LoVo (cell line): ENCODE data around the gene RBMS1.

Experiments used
- DNase-seq: peaks from one replicate; pipeline ENCODE4 v3.0.0-alpha.2; 2016; ENCODE audit warnings: low spot score

Gene RBMS1

DNA sequence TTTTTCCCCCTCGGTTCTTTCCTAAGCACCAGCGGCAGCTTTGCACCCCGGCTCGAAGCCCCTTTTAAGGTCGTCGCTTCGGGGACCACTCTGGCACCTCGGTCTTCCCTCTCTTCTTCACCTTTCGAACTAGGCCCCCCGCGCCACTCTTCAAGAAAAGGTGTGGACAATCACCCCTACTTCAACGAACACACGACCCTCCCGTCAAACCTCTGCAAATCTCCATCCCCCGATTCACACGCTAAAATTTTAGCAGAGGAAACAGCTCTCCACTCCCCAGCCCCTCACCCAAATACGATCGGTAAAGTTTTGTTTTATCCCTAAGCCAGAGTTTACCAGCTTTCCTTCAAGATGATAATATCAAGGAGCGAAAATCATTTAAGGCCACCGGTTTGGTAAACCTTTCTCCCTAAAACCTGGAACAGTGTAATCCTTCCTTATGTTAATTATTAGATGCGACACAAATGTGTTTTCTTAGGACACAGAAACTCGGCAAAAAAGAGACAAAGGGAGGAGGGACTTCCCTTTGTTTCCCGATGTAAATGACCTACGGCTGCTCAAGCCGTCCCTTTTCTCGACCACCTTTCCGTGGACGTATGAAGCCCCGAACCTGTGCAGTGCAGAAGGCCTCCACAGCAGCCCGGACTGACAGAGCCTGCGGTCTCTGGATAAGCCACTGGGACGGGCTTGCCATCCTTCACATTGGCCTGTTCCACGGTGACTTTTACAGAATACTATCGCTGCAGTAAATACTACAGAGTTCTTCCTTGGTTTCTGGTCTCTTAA lies 85.2 kb downstream of the RBMS1 start:
- no peak for DNase-seq

GRCh38 chr2:160407393-160408172 lies 86.0 kb downstream of the RBMS1 start:
- peak; percentile 27 for DNase-seq

GRCh38 chr2:160406591-160407392 lies 86.8 kb downstream of the RBMS1 start:
- peak; percentile 21 for DNase-seq

- DNase-seq, result no peak
Observed at GRCh38 chr2:160405077-160405867, 88.3 kb downstream of the RBMS1 start.

GRCh38 chr2:160402997-160403979 lies 90.3 kb downstream of the RBMS1 start:
- peak; percentile 39 for DNase-seq

DNA sequence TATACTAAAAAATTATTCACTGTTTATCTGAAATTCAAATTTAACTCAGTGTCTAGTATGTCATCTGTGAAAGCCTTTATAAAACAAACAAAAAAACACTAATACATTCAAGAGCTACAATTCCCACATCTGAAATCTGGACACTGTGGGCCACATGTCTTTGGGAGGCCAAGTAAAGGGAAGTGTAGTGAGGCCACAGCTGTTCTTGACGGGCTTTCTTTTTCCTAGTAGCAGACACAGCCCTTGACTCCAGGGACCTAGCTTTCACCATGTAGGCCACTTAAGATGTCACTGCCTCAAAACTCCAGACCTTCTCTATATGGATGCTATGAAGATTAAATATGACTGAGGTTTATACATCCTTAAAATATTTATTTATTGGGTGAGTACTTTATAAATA lies 91.1 kb downstream of the RBMS1 start:
- DNase-seq, result no peak

DNA sequence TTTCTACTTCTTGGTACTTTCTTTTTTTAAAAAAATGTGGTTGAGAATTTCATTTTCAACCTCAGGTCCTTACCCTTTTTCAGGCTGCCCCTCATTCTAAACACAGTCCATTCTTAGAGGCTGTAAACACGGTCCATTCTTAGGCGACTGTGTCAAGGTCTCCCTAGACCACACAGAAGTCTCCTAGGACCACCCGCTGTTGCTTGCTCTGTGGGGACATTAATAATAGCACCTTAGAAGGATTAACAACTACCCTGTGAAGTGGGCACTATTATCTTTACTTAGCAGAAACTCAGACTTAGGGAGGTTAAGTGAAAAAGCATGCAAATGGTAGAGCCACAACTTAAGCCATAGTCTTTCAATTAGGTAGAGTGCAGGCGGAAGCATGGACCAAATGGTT lies 91.7 kb downstream of the RBMS1 start:
- DNase-seq, result no peak

DNA sequence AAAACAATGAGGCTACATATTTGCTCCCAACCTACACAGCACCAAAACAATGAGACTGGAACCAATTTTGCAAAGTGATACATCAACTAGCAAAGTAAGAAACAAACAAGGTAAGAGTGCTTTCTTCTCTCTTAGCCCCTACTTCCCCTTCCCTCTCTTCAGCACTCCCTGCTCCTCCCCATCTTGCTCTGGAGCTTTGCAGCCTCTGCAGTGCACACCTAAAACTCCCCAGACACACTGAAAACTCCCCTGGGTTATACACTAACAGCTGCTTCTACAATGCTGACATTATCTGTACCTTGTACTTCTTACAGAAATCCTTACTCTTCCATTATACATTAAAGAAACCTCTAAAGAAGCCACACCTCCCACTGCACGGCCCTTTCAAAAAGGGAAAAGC lies 93.7 kb downstream of the RBMS1 start:
- no peak for DNase-seq

DNA sequence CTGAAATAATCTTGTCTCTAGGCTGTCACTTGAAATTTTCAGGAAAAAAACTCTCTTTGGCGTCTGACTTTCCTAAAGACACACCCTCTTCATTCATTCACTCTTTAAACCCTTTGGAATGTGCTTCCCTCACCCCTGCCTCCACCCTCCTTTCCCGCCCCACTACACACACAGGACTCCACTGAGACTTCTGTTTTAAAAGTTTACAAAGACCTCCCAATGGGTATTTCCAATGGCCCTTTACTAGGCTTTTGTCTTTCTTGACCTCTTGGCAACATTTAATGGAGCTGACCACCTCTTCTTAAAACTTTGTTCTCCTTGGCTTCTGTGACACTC lies 96.1 kb downstream of the RBMS1 start:
- peak; percentile 56 for DNase-seq

DNA sequence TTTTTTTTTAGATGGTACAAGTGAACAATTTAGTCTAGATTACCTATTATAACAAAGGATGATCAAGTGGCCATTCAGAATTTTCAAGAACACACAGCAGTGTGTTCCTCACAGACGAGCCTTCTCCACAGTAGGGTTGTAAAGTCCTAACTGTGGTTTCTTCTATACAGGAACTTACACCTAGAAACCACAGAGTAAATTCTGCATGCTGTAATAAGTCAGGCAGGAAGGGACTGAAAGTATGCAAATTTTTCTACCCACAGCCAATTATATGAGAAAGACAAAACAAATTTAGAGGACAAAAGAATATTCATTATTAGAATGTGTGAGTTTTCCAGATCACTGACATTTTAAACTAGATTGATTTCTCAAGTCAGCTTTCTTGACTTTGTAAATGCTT lies 99.5 kb downstream of the RBMS1 start:
- DNase-seq, result no peak

GRCh38 chr2:160392201-160392600 lies 101.4 kb downstream of the RBMS1 start:
- no peak for DNase-seq

DNA sequence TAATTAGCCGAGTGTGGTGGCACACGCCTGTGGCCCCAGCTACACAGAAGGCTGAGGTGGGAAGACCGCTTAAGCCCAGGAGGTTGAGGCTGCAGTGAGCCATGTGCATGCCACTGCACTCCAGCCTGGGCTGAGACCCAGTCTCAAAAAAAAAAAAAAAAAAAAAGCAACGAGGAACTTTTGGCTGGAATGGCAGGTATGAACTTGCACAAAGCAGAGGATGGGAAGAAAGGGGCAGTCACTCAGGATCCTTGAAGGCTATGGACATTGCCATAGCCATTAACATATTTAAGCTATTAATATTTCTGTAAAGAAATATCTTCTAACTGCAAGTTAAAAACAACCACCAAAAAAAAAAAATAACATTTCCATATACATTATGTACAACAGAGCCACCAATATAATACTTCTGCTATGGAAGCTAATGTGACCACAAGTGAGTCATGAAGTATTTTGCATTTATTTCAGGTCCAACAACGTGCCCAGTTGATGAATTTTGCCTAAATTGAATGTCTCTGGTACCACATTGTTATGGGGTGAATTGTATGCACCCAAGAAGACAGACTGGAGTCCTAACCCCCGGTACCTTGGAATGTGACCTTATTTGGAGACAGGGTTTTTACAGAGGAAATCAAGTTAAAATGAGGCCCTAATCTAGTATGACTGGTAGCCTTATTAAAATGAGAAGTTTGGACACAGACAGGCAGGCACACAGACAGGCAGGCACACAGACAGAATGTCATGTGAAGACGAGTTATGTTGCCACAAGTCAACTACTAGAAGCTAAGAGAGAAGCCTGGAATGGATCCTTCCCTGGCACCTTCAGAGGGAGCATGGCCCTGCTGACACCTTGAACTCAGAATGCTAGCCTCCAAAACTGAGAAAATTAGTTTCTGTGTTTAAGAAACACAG lies 102.8 kb downstream of the RBMS1 start:
- DNase-seq, result no peak

DNA sequence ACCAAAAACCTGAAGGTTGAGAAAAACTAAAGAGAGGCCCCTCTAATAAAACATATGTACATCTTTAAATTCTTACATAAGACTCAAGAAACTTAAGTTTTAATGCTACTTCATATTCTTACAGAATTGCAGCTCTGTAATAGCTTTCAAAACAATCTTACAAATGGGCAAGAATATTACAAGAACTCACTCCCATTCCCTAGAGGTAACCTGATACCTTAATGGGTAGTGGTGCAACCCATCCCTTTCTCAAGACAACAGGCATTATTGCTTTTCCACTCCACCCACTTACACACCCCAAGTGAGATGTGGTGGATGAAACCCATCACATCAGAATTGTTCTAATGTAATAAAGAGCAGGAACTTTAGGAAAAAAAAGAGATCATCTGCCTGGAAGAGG lies 103.7 kb downstream of the RBMS1 start:
- no peak for DNase-seq

DNA sequence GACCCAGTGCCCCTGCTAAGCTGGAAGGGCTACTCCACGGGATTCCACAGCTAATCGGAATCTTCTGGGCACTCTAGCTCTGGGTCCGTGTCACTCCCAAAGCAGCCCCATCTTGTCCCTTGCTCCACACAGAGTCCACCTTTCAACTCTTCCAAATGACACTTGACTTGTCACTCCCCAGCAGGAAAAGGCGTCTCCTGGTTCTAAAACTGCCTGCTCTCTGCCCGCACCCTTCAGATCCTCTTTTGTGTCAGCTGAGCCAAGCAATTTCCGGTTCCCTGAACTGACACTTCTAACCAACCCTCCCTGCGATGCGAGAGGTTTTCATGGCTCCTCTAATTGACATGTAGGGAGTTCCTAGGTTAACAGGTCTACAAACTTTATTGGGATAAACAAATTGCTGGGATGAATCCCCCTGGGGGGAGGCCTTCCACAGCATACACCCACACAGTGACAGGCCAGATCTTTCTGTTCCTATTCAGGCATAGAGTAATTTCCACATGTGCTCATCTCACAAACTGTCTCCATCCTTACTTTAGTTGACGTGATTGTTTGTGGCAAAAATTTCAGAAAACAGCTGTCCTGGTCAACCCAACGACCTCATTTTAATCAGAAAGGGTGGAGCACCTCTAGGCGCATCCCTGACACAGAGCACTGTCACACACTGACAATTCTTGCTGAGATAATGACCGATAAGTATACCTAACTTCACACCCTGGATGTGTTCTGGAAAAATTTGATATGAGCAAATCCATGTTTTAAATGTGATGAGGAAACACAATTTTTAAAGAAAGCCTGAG lies 104.9 kb downstream of the RBMS1 start:
- DNase-seq, result no peak

DNA sequence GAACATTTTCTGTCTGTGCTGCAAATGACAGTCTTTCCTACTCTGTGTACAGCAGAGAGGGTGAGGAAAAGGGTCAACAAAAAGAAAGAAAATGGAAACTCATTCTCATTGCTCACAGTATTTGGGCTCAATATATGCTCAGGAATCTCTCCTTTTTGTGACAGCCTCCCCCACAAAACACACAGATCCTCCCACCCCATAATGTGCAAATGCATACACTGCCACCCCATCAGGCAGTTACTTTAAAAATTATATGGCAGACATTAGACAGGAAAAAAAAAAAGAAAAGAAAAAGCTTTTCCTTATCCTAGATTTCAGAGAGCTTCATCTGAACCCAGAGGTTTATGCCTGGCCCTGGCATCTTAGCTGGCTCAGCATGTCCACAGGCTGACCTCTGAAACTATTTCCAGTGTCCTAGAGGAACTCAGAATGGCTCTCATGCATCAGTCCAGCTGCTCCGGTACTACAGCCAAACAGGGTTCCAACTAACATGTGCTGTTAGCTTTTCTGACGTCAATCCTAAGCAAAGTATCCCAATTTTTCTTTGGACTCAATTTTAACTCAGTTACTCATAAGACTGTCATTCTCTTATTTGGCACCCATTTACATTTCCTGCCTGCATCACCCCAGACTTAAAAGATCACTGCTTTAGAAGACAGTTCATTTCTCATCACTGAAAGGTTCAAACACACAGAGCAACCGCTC lies 105.9 kb downstream of the RBMS1 start:
- no peak for DNase-seq

- DNase-seq, result no peak
Observed at GRCh38 chr2:160384791-160385190, 108.8 kb downstream of the RBMS1 start.

- no peak for DNase-seq
Observed at GRCh38 chr2:160381425-160381951, 112.1 kb downstream of the RBMS1 start.

GRCh38 chr2:160380611-160381010 lies 113.0 kb downstream of the RBMS1 start:
- no peak for DNase-seq
